Bone marrow (tissue), 2 donors: ENCODE data around the gene SLC9A1.
"Not testable (repeated sequence)": the region's sequence is repeated elsewhere in the genome, so short reads cannot be mapped to it uniquely, and the experiment has no call there.

Source experiments
- DNase-seq, 2 donors: peaks; one replicate each; lab custom pipeline; 2025; lab: John Stamatoyannopoulos, UW

The SLC9A1 gene

DNA sequence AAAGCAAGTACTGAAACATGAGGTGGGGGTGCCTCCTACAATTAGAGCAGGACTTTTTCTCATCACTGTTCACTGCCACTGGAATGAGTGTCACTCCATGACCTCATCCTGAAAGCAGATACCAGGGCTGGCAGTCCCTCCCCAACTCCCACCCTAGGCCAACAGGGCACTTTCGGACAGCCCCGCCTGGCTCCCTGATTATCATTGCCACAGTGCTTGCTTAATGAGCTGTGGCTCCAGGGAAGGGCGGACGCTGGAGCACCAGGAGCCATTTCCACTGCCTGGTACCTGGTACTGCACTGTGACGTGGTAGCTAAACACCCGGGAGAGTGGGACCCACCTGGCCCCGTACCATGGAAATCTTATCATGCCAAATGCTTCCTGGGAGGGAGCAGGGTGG is 22.3 kb downstream of the SLC9A1 start:
- DNase-seq, result no peak

GRCh38 chr1:27132147-27132546 is 22.8 kb downstream of the SLC9A1 start:
- DNase-seq, result no peak

DNA sequence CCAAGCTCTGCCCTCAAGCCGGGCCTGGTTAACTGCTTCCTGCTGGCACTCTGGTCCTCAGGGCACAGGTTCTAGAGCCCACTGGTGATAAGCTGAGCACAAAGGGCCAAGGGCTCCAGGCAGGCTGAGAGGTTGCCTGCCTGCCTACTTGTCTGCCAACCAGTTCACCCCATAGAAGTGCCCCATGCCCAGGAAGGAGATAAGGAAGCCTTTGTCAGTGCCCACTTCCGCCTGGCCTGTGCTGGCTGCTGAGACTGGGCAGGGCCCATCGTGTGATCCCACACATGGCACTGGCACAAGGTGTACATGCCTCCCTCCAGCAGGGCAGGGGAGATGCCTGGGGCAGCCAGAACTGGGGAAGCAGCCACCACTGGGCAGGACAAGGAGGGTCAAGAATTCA is 24.1 kb downstream of the SLC9A1 start:
- DNase-seq, result no peak

GRCh38 chr1:27129225-27129624 is 25.7 kb downstream of the SLC9A1 start:
- DNase-seq, result no peak

DNA sequence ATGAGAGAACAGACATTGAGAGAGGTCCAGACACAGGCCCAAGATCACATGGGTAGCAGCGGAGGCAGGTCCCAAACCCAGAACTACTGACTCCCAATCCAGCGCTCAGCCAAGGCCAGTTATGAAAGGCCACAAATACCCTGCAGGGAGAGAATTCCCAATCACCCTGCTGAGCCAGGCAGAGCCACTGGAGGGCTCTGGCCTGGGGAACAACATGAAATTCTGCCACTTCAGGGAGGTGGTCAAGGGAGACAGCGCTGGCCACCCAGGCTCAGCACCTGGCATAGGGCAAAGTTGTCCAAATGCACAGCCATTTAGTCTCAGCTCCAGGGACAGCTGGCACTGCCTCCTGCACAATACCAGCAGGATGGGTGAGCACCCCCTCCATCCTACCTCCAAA is 27.5 kb downstream of the SLC9A1 start:
- DNase-seq, result no peak

GRCh38 chr1:27126391-27126790 is 28.5 kb downstream of the SLC9A1 start:
- DNase-seq, result no peak

DNA sequence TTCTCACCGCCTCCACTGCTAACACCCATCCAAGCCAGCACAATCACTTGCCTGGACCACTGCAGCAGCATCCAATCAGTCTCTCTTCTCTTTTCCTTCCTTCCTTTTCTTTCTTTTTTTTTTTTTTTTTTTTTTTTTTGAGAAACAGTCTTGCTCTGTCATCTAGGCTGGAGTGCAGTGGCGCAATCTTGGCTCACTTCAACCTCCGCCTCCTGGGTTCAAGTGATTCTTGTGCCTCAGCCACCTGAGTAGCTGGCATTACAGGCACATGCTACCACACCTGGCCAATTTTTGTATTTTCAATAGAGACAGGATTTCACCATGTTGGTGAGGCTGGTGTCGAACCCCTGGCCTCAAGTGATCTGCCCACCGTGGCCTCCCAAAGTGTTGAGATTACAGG is 29.8 kb downstream of the SLC9A1 start:
- not testable (repeated sequence) for DNase-seq

DNA sequence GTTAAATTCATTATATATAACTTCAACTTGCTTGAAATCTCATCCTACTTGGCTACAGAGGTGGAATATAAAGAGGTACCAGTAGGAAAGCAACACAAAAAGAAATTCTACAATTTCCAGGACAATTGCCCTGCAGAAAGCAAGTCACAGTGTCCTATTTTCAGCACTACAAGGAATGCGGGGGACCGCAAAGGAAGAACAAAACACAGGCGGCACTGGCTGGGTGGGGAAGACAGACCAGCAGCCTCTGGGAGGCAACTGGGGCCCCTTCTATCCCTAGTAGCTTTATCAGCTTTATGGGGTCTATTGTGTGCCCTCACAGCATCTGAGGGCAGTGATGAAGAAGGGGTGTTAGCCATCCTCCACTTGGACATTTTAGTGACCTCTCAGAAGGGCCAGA is 30.5 kb downstream of the SLC9A1 start:
- DNase-seq, result no peak

DNA sequence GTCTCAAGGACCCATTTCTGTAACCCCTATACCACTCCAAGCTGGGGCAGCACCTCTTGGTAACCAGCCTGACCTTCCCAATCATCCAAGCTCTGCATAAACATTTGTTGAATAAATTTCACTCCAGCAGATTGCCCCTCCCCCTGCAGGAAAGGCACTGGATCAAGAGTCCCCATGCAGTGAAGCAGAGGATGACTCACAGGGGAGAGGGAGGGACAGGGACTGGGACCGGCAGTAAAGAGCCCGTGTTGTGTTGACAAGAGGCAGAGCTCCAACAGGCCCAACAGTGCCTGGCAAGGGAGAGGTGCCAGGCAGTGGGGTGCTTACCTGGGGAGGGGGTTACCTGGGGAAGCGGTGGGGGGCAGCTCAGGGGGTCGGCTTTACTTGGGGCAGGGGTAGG is 32.3 kb downstream of the SLC9A1 start:
- DNase-seq, result peak in 1 of 2 donors; percentile 68

DNA sequence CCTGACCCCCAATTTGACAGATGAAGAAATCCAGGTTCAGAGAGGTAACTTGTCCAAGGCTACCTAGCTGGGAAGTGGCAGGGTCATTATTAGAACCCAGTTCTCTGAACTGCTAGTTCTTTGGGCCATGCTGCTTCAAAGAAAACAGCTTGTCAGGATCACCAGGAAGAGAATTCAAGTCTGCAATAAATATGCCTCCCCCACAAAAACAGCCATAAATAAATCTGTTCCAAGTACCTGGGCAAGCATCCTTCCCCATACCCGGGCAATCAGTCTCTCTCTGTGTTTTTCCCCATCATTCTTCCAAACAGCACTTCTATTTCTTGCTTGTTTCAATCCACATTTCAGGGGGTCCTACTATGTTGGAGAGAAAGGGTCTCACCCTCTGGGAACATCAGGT is 34.1 kb downstream of the SLC9A1 start:
- no peak for DNase-seq

GRCh38 chr1:27118440-27118689 is 36.6 kb downstream of the SLC9A1 start:
- DNase-seq, result no peak

DNA sequence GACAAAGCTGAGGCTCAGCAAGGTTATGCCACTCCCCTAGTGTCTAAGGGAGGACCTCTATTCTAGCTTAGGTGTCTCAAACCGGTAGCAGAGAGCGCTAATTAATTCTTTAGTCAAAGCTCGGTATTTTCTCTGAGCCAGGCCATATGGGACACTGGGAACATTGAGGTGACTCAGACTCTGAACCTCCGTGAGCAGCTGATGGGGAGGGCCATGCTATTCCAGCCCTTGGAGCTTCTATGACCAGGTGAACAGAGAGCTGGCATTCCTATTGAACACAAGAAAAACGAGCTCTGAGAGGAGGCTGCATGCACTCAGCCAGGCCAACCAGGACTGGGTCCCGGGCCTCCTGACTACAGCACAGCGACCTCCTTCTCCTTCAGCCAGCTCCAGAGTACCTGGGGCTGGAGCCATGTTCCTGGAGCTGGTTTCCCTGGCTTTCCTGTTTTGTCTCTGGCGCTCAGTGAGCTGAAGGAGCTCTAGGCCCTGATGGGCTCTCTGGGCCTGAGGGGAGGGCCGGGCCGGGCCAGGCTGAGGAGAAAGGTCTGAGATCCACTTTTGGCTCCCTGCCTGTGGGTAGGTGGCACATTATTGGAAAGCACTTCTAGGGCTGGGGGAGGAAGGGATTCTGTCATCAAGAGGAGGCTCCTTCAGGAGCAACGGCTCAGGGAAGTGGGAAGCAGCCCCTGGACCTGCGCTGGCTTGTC is 37.0 kb downstream of the SLC9A1 start:
- DNase-seq, result no peak

DNA sequence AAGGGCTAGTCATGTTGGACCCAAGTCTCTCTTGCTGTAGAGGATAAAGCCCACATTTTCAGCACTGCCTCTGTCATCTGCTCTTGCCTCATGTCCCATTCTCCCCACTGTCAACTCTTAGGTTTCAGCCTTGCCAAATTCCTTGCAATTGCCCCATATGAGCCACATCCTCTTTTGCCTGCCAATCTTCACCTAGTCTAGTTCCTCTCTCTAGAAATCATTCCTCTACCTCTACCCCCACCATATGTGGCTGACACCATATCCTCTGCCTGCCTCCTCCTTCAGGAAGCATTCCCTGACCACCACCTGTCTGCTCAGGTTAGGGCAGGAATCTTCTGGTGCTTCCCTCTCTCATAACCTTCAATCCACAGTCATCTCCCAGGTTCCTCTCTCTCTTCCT is 38.2 kb downstream of the SLC9A1 start:
- DNase-seq, result peak; percentile 27 to 69

DNA sequence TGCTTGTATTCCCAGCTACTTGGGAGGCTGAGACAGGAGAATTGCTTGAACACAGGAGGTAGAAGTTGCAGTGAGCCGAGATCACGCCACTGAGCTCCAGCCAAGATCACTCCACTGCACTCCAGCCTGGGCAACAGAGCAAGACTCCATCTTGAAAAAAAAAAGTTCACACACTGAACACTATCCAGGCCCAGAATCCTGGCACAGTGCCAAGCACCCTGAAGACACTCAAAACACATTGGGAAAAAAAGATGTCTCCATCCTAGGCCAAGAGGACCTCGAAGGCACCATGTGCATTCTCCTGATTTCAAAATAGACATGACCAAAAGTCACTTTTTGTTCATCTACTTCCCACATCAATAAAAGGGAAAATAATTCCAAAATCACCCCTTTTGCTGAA is 38.7 kb downstream of the SLC9A1 start:
- no peak for DNase-seq

- no peak for DNase-seq
These were observed 40.4 kb downstream of the SLC9A1 start for GRCh38 chr1:27114546-27114945.

- DNase-seq, result no peak
These were observed 41.1 kb downstream of the SLC9A1 start for GRCh38 chr1:27113861-27114260.

GRCh38 chr1:27111626-27112573 is 43.0 kb downstream of the SLC9A1 start:
- DNase-seq, result peak; percentile 89 to 99

DNA sequence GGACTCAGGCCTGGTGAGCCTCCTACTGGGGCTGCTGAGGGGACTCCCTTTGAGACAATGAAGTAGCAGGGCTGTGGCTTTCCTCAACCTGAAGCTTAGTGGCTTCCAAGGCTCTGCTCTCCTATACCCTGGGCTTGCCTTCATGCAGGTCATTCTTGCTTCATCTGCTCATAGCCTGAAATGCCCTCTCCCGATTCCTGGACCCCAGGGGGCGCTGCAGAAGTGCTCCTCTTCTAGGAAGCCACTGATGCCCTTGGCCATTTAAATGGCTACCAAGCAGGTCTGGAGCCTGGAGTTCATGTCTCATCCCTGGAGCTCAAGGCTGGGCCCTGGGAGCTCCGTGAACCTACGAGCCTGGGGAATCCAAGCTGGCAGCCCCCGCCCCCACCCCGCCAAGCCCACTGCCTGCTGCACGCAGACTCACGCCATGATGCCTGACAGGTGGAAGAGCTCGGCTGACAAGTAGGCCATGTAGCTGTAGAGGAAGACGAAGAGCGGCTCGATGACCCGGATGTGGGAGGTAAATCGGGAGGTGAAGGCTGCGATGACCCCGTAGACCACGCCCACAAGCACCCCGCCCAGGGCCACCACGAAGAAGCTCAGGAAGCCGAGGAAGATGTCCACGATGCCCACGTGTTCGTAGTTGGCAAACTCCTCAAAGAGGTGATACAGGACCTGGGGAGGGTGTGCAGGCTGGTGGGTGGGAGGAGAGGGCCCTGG is 45.7 kb downstream of the SLC9A1 start:
- DNase-seq, result no peak

- DNase-seq, result no peak
These were observed 46.3 kb downstream of the SLC9A1 start for GRCh38 chr1:27108588-27108987.

DNA sequence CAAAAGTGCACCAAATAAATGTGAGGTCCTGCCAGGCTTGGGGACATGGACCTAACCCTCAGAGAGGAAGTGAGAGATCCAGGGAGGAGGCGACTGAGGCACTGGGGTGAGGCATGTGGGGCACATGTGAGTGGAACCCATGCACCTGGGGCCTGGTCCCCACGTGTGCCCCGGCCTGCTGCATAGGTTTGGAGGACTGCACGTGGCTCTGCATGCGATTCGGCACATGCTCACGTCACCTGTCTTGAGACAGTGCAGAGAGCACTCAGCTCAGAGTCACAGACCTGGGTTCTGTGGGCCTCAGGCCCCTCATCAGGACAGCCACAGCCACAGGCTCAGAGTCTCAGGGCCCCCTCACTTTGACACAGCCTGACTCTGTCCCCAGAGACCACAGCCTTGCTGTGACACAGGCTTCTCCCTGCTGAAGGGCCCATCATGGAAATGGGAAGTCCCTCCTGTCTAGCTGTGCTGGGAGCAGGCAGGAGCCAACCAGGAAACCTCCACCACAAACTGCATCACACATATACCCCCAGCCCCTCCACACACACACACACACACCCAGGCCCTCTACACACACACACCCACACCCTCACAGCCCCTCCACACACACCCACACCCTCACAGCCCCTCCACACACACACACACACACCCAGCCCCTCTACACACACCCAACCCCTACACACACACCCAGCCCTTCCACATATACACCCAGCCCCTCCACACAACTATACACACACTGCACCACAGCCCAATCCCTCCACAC is 48.2 kb downstream of the SLC9A1 start:
- no peak for DNase-seq

DNA sequence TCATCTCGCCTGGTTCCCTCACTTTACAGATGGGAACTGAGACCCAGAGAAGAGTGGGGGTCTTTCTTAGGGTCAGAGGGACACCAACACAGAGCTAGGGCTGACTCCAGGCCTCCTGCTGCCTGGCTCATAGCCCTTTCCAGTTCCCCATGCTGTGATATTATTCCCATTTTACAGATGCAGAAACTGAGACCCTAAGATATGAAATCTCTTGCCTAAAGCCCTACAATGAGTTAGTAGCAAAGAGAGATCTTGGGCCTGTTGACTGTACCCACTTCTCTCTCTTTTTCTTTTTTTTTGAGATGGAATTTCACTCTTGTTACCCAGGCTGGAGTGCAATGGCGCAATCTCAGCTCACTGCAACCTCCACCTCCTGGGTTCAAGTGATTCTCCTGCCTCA is 49.9 kb downstream of the SLC9A1 start:
- DNase-seq, result no peak

GRCh38 chr1:27103498-27103897 is 51.4 kb downstream of the SLC9A1 start:
- DNase-seq, result no peak
